GM12872 (cell line): Measurements from ENCODE around the gene SSBP2.

Experiments
- TF ChIP-seq, protein P1 (sequence below): IDR thresholded peaks from 3 replicates; pipeline ENCODE4 v1.5.1; 2011; ENCODE audit warnings: low read depth, mild to moderate bottlenecking, low read length, moderate library complexity; ENCODE audit not compliant: insufficient read depth

Gene SSBP2

DNA sequence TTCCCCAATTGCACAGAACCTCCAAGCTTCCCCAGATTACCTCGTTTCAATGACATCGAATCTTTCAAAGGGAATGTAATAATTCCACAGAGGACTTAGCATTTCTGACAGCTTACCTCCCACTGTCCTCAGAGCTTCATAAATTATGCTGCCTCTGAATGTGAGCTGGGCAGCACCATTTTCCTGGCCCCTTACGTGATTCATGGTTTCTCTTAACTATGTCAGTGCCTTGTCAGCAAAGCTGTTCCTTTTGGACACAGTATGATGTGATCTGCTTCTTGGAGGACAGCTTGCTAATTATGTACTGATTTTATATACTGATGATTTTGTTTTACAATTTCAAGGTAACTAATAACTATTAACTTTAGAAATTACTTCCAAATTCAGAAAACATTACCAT, 27.7 kb upstream of the SSBP2 start:
- TF ChIP-seq, protein P1, sequence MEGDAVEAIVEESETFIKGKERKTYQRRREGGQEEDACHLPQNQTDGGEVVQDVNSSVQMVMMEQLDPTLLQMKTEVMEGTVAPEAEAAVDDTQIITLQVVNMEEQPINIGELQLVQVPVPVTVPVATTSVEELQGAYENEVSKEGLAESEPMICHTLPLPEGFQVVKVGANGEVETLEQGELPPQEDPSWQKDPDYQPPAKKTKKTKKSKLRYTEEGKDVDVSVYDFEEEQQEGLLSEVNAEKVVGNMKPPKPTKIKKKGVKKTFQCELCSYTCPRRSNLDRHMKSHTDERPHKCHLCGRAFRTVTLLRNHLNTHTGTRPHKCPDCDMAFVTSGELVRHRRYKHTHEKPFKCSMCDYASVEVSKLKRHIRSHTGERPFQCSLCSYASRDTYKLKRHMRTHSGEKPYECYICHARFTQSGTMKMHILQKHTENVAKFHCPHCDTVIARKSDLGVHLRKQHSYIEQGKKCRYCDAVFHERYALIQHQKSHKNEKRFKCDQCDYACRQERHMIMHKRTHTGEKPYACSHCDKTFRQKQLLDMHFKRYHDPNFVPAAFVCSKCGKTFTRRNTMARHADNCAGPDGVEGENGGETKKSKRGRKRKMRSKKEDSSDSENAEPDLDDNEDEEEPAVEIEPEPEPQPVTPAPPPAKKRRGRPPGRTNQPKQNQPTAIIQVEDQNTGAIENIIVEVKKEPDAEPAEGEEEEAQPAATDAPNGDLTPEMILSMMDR = no peak

DNA sequence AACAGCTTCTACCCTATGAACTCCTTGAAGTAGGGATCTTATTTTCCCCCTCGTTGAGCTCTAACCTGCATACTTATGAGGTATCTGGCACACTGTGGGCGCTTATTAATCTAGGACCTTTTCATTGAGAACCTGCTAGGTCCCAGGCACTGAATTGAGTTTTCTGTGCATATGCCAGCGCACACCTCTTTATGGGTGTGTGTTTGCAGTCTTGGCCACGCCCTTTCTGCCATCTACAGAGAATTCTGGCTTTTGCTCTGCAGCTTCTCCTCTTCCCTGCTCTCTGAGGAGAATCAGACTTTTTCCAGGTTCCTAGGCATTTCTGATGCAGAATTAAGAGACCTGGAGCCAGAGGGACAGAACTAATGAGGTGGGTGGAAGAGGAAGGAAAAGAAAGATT, 25.4 kb upstream of the SSBP2 start:
- TF ChIP-seq, protein P1 = no peak

DNA sequence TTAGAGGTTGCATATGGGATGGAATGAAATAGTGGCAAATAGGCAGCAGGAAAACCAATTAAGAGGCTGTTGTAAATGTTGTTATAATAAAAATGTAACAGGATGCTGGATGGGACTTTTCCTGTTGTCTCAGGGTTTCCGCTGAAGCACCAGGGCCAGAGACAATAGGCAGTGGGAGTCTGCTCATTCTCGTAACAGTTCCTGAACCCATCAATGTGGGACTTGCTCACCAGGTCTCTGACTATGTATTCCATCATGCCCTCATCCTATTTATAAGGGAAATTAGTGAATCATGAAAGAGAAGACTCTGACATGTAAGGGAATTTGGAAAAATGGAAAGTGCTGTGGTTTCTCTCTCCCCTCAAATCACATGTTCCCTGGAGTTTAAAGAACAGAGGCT, 23.5 kb upstream of the SSBP2 start:
- TF ChIP-seq, protein P1 = no peak

DNA sequence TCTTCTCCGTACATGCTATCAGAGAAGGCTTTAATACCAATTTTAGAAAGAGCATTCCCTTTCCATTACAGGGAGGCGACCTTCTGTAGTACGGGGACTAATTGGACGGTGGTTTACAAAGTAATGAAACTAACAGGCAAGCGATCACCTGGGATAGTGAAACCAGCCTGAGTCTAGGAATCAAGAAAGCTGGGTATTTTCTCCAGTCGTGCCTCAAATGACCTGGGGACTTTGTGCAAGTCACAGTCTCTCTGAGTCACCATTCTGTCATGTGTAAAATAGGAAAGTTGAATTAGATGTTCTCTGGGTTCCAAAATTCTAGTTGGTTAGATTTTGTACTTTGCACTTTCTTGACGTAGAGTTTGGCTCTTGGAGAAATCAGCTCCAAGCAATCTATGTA, 22.7 kb upstream of the SSBP2 start:
- TF ChIP-seq, protein P1 = no peak

DNA sequence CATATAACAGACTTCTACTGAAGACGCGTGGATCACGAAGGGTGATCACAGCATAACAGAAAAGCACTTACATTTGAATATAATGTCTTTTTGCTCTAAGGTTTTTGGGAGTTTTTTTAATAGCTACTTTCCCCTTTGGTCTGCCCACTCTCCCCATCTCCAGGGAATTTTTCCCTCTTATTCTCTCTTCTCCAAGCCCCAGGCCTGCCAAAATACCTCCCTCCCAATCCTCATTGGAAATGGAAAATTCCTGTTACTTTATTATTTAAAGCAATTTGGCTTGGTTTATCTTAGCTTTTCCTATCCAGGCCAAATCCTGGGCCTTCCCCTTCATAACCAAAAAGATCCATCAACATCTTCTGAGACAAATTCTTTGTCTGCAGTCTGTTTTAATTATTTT, 22.3 kb upstream of the SSBP2 start:
- TF ChIP-seq, protein P1 = no peak

DNA sequence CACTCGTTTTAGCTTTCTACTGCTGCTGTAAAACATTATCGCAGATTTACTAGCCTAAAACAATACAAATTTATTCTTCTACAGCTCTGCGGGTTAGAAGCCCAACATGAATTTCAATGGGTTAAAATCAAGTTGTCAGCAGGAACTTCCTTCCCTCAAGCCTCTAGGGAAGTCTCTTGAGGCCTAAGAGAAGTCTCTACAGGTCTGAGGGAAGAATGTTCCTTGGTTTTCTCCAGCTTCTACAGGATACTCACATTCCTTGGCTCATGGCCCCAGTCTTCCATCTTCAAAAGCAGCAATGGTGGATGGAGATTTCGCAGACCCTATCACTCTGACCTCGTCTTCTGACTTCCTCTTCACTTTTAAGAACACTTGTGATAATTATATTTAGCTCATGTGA, 21.6 kb upstream of the SSBP2 start:
- TF ChIP-seq, protein P1 = no peak

DNA sequence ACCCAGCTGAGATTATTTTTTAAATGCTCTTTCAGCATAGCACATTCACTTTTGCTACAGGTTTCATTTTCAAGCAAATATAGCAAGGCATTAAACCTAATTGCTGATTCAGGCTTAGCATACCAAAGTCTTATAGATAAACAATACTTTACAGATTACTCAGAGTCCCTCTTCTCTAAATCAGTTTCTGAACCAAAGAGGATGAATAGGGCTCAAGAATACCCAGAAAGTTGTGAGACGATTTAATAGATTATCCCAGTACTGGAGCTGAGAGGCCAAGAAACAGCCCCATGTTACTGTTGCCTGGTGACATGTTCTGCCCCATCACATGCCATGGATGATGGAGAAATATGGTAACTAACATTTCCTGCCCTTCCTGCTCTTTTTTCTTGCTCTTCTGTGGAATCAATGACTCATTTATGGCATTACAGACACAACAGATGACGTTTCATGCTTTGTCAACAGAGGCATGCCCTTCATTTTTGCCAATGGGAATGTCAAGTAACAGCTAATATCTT, 18.1 kb upstream of the SSBP2 start:
- TF ChIP-seq, protein P1 = no peak

DNA sequence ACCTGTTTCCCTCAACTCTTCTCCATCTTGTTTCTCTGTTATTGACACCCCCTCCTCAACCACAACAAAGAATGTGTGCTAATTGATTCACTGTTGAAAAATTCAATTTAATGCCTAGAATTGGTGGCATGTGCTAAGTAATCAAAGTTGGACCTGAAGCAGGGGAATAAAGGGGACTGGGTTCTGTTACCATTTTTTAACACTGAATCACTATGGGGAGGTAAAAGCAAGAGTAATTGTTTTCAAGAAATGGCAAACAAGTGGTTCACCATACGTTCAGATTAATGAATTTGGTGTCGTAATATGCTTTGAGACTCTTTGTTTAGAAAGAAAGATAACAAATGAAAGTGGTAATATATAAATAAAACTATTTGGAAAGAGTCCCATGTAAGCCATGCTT, 17.0 kb upstream of the SSBP2 start:
- TF ChIP-seq, protein P1 = no peak
